ENCODE measurements around the gene JMJD1C.
"Not testable (repeated sequence)": the region's sequence is repeated elsewhere in the genome, so short reads cannot be mapped to it uniquely, and the experiment has no call there.

JMJD1C gene

DNA sequence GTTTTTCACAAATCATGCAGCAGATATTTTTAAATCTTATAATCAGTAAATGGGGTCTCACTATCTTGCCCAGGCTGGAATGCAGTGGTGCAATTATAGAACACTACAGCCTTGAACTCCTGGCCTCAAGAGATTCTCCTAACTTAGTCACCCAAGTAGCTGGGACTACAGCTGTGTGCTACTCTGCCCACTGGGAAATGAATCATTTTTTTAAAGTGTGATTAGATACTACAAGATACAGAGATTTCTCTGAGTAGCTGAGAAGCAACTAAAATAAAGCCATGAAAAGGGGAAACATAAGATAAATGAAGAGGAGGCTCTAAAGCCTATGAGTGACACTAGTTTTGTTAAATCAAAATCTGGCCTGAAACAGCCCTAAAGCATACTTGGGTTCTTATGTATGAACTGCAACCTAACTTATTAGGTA, 119.7 kb downstream of the JMJD1C start:
- no peak for DNase-seq

DNA sequence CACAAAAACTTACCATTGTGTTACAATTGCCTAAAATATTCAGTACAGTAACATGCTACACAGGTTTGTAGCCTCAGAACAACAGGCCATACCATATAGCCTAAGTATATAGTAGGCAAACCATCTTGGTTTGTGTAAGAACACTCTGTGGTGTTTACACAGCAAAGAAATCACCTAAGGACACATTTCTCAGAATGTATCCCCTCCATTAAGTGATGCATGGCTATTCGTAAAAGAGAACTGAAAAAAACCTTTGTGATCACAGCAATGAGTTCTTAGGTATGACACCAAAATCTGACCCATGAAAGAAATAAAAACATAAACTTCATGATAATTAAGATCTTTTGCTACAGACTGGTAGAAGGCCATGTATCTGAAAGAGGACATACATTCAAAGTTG, 121.5 kb downstream of the JMJD1C start:
- no peak for DNase-seq

DNA sequence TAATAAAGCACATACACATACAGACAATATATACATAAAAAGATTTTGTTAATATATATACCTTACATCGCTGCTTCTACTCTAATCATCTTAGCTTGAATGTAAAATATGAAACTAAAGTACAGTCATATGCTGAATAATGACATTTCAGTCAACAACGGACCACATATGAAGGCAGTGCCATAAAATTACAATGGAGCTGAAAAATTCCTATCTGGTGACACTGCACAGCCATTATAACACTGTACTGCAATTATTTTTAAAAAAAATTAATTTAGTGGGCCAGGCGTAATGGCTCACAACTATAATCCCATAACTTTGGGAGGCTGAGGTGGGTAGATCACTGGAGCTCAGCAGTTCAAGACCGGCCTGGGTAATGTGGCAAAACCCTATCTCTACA, 122.3 kb downstream of the JMJD1C start:
- DNase-seq = no peak

GRCh38 chr10:63339640-63340039, 126.1 kb downstream of the JMJD1C start:
- not testable (repeated sequence) for DNase-seq

GRCh38 chr10:63337455-63338251, 128.1 kb downstream of the JMJD1C start:
- no peak for DNase-seq

GRCh38 chr10:63331586-63331985, 134.2 kb downstream of the JMJD1C start:
- DNase-seq = no peak

GRCh38 chr10:63324495-63324854, 141.3 kb downstream of the JMJD1C start:
- no peak for DNase-seq

DNA sequence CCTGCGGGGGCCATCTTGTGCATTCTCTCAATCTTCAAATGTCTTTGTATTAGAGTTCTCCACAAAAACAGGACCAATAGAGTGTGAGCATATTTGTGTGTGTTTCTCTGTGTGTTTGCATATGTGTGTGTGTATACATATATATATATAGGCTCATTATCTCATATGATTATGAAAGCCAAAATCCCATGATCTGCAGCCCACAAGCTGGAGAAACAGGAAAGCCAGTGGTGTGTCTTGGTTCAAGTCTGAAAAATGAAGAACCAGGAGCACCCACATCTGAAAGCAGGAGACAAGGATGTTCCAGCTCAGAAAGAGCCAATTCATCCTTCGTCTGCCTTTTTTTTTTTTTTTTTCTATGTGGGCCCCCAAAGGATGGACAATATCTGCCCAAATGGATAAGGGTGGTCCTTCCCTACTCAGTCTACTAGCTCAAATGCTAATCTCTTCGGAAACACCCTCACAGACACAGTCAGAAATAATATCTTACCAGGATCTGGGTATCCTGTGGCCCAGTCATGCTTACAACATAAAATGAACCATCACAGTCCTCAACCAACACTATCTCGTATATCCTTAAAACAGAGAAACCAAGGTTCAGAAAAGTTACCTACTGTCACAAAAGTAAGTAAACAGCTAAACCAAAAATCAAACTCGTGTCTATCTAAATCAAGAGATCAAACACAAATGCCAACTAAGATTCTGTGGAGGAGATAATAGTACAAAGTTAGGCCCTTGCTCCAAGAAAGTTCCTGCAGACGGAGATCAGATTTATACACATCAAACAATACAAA, 141.9 kb downstream of the JMJD1C start:
- no peak for DNase-seq

DNA sequence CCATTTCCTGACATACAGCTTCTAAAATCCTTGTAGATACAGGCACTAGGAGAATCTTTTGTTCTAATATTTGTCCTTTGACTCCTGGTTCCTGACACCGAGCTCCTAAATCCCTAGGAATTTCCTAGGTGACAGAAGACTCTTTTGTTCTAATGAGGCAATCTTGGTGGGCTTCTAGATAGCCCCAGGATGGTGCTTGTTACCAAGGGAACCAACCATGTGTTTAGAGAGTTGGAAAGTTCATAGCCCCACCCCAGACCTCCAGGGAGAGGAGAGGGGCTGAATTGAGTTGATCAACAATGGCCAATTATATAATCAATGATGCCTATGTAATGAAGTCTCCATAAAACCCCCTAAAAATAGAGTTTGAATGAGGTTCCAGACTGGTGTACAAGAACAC, 145.1 kb downstream of the JMJD1C start:
- no peak for DNase-seq

- DNase-seq = no peak
Measured at GRCh38 chr10:63319231-63319630, 146.5 kb downstream of the JMJD1C start.

GRCh38 chr10:63318491-63318890, 147.3 kb downstream of the JMJD1C start:
- DNase-seq = no peak

DNA sequence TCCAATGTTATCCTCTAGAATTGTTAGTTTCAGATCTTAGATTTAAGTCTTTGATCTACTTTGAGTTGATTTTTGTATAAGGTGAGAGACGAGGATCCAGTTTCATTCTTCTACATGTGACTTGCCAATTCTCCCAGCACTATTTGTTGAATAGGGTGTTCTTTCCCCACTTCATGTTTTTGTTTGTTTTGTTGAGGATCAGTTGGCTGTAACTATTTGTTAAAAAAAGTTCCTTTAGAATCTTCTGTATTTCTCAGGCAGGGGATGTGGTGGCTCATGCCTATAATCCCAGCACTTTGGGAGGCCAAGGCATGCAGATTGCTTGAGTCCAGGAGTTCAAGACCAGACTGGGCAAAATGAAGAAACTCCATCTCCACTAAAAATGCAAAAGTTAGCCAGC, 151.8 kb downstream of the JMJD1C start:
- DNase-seq = no peak

DNA sequence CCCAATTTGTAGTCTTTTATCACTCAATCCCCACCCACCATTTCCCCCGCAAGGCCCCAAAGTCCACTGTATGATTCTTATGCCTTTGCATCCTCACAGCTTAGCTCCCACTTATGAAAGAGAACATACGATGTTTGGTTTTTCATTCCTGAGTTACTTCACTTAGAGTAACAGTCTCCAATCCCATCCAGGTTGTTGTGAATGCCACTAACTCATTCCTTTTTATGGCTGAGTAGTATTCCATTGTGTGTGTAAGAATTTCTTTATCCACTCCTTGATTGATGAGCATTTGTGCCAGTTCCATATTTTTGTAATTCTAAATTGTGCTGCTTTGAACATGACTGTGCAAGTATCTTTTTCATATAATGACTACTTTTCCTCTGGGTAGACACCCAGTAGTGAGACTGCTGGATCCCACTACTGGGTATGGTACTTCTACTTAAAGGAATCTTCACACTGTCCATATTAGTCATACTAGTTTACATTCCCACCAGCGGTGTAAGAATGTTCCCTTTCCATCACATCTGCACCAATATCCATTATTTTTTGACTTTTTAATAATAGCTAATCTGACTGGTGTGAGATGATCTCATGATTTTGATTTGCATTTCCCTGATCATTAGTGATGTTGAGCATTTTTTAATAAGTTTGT, 152.6 kb downstream of the JMJD1C start:
- DNase-seq = no peak

DNA sequence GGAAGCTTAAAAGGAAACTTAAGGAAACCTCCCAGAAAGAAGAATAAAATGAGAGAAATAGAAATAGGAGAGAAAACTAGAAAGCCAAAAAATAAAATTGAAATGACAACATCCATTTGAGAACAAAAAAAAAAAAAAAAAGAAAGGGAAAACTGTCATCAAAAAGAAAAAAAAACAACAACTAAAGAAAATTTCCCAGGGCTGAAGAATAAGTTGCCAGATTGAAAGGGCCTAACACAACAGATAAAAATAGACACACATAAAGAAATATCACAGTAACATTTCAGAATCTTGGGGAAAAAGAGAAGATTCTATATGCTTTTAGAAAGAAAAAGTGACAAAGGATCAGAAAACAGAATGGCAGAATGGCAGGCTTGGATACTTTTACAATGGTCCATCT, 157.1 kb downstream of the JMJD1C start:
- no peak for DNase-seq

DNA sequence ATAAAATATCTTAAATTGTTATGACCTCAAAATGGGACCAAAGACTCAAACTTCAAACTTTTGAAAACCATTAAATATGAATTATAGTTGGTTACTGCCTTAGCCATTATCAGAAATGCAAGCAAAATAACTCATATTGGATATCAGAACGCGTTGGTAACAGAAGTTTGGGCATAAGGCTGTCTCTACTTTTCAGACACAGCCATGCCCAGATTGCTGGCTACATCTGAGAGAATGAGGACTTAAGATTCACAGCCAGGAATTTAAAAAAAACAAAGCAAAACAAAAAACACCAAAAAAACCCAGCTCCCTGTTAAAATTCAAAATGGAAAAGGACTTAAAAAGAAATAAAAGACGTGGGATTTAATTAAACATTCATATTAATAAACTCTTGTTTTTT, 161.6 kb downstream of the JMJD1C start:
- DNase-seq = no peak

DNA sequence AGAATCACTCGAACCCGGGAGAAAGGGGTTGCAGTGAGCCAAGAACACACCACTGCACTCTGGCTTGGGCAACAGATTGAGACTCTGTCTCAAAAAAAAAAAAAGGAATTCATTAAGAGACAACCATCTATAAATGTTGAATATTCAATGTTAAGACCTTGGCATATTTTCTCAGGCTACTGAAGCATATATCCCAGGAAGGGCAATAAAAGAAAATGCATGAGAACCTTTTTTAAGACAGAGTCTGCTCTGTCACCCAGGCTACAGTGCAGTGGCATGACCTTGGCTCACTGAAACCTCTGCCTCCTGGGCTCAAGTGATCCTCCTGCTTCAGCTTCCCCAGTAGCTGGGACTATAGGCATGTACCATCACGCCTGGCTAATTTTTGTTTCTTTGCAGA, 165.0 kb downstream of the JMJD1C start:
- no peak for DNase-seq

GRCh38 chr10:63297941-63298340, 167.8 kb downstream of the JMJD1C start:
- no peak for DNase-seq

GRCh38 chr10:63294781-63295180, 171.0 kb downstream of the JMJD1C start:
- no peak for DNase-seq

DNA sequence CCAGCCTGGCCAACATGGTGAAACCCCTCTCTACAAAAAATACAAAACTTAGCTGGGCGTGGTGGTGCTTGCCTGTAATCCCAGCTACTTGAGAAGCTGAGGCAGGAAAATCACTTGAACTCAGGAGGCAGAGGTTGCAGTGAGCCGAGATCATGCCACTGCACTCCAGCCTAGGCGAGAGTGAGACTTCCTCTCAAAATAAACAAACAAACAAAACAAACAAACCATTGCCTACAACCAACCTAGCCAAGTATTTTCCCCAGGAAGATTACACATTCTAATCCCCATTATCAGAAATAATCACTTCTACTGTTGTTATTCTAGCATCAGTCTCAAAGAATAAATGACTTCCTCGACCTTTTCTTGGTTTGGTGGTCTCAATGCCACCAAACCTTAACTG, 172.9 kb downstream of the JMJD1C start:
- DNase-seq = not testable (repeated sequence)

GRCh38 chr10:63288170-63288569, 177.6 kb downstream of the JMJD1C start:
- no peak for DNase-seq

DNA sequence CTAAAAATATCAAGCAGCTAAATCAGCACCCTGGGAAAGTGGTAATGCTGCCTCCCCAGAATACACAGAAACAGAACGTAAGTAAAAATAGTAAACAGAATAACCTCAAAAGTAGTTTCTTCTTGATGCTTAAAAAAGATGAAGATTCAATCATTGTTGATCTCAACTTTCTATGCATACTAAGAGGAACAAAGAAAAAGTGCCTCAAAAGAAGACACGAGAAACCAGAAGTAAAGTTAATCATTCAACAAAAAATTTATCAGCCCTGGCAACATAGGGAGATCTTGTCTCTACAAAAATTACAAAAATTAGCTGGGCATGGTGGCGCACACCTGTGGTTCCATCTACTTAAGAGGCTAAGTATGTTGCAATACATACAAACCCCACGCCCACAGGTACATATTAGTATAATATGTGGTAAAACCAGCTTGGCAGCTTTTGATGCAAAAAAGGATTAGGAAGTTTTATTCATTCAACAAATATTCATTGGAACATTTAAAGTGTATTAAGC, 179.0 kb downstream of the JMJD1C start:
- DNase-seq = no peak

GRCh38 chr10:63286340-63286739, 179.4 kb downstream of the JMJD1C start:
- DNase-seq = no peak

DNA sequence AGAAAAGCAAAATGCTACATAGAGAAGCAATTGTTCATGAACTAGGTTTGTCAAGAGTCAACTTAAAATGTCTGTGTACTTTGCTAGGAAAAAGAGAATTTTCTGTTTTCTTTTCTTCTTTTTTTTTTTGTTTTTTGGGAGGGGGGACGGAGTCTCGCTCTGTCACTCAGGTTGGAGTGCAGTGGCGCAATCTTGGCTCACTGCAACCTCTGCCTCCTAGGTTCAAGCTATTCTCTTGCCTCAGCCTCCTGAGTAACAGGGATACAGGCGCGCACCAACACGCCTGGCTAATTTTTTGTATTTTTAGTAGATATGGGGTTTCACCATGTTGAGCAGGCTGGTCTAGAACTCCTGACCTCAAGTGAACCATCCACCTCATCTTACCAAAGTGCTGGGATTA, 181.9 kb downstream of the JMJD1C start:
- not testable (repeated sequence) for DNase-seq

- no peak for DNase-seq
Measured at GRCh38 chr10:63283093-63283492, 182.7 kb downstream of the JMJD1C start.

All from eye (tissue), 1 donor.